ENCODE measurements around the gene ZNF138.

GRCh38 chr7:64869912-64870562 lies 75.8 kb downstream of the ZNF138 start:
- no peak for TF ChIP-seq POLR2AphosphoS5 (IDR thresholded peaks at IDR 0.05; ENCODE audit: borderline replicate concordance, low read depth, low read length)
- TF ChIP-seq FOXP2 (optimal IDR thresholded peaks at IDR 0.05; ENCODE audit: control extremely low read depth, extremely low read length, insufficient read depth), result no peak
